Activated effector memory CD4-positive, alpha-beta T cell treated with Interleukin-2 at 50 U/mL for 16 hours (primary cell): Measurements from ENCODE around the gene CPM.
"Not testable (repeated sequence)": the region's sequence is repeated elsewhere in the genome, so short reads cannot be mapped to it uniquely, and the experiment has no call there.

Source experiments
- DNase-seq: peaks from one replicate; pipeline ENCODE4 v3.0.0-alpha.2; 2020

The CPM gene

GRCh38 chr12:68823696-68824095, 109.3 kb downstream of the CPM start:
- DNase-seq, result no peak

- DNase-seq, result no peak
Observed at GRCh38 chr12:68821357-68822188, 111.4 kb downstream of the CPM start.

GRCh38 chr12:68819481-68819880, 113.5 kb downstream of the CPM start:
- DNase-seq, result not testable (repeated sequence)

- no peak for DNase-seq
Observed at GRCh38 chr12:68815928-68816800, 116.8 kb downstream of the CPM start.

- no peak for DNase-seq
Observed at GRCh38 chr12:68815232-68815927, 117.6 kb downstream of the CPM start.

- DNase-seq, result no peak
Observed at GRCh38 chr12:68814490-68815231, 118.3 kb downstream of the CPM start.

GRCh38 chr12:68813242-68813593, 119.8 kb downstream of the CPM start:
- no peak for DNase-seq

- no peak for DNase-seq
Observed at GRCh38 chr12:68812553-68813241, 120.3 kb downstream of the CPM start.

GRCh38 chr12:68811573-68811972, 121.4 kb downstream of the CPM start:
- not testable (repeated sequence) for DNase-seq

GRCh38 chr12:68810027-68810389, 123.0 kb downstream of the CPM start:
- DNase-seq, result not testable (repeated sequence)

GRCh38 chr12:68809190-68810026, 123.6 kb downstream of the CPM start:
- DNase-seq, result no peak

- peak; percentile 29 for DNase-seq
Observed at GRCh38 chr12:68808388-68809189, 124.4 kb downstream of the CPM start.

GRCh38 chr12:68807576-68808387, 125.2 kb downstream of the CPM start, which contains the start of gene MDM2:
TSS of gene MDM2 (plus strand) at chr12:68808177. CDS start at chr12:68808478, 301 bp downstream.
- DNase-seq, result peak; percentile 97

GRCh38 chr12:68807274-68807575, 125.7 kb downstream of the CPM start:
- not testable (repeated sequence) for DNase-seq

- DNase-seq, result no peak
Observed at GRCh38 chr12:68806488-68807237, 126.3 kb downstream of the CPM start.

GRCh38 chr12:68805592-68806120, 127.3 kb downstream of the CPM start:
- no peak for DNase-seq

GRCh38 chr12:68804657-68805591, 128.0 kb downstream of the CPM start:
- DNase-seq, result no peak
